ENCODE results near the gene HDAC11. TPM values are rescaled to one million over a fixed set of nuclear protein-coding genes. Genes with fewer than 3 reads are reported as not detected.

The HDAC11 gene
- total RNA-seq, 1 experiment from 2014 or later, result 12.0 TPM

DNA sequence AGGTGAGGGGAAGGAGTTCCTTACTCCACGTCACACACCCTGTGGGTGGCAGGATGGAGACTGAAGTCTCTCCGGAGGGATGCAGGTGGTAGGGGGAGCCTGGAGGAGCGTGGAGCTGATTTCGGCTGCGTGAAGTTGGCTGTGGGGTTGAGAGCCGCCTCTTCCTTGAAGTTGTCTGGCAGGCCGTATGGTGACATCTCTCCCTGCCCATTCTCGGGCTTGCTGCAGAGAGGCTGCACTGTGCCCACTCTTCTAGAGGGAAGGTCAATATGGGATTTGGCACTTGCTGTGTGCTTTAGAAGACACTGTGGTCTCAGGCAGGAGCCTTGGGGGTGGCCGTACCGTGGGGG lies 55.4 kb downstream of the HDAC11 start (continued):
- TF ChIP-seq, protein P1, sequence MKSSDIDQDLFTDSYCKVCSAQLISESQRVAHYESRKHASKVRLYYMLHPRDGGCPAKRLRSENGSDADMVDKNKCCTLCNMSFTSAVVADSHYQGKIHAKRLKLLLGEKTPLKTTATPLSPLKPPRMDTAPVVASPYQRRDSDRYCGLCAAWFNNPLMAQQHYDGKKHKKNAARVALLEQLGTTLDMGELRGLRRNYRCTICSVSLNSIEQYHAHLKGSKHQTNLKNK (CRISPR knock-in tag; IDR thresholded peaks at IDR 0.05), result no peak
- TF ChIP-seq NFATC4 (CRISPR knock-in tag; IDR thresholded peaks at IDR 0.05), result no peak
- TF ChIP-seq, protein P2, sequence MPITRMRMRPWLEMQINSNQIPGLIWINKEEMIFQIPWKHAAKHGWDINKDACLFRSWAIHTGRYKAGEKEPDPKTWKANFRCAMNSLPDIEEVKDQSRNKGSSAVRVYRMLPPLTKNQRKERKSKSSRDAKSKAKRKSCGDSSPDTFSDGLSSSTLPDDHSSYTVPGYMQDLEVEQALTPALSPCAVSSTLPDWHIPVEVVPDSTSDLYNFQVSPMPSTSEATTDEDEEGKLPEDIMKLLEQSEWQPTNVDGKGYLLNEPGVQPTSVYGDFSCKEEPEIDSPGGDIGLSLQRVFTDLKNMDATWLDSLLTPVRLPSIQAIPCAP (CRISPR knock-in tag; IDR thresholded peaks at IDR 0.05), result no peak

DNA sequence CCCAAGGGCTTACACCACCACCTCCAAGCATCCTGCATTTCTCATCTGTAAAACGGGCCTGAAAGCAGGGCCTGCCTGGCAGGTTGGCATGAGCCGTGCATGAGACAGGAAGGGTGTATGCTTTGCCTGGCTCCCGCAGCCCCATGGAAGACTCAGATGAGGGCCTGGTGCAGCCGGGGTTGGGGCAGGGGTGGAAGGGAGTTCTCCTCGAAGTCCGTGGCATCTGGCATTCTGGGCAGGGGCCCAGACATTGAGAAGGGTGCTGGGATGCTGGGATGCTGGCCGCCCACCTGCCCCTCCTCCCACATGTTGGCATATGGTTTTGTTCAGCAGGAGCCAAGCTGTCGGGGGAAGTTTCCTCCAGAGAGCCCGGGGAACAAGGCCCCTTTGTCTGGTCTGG lies 55.8 kb downstream of the HDAC11 start:
- ChIA-PET POLR2A (no interaction called here), CTCF (interaction anchor here (1.0 to 1.4 kb wide), 4 partner anchors 8 to 112 kb away, joined by 3 to 10 read pairs (median 6); no protein-coding TSS in a partner anchor)
- Mint-ChIP-seq H3K9me3 (peaks cover 8% of the 10 kb centered on the region), H3K4me1 (peaks cover 16% of the 10 kb centered on the region), H3K27ac (no peak overlapping the region), H3K36me3 (no peaks in the 10 kb centered on the region), H3K27me3 (ENCODE audit: low read depth) (no peaks in the 10 kb centered on the region; the same call in 1 of the 2 replicates), H3K4me3 (no peak overlapping the region)
- ATAC-seq, result no peak
- TF ChIP-seq, protein P3, sequence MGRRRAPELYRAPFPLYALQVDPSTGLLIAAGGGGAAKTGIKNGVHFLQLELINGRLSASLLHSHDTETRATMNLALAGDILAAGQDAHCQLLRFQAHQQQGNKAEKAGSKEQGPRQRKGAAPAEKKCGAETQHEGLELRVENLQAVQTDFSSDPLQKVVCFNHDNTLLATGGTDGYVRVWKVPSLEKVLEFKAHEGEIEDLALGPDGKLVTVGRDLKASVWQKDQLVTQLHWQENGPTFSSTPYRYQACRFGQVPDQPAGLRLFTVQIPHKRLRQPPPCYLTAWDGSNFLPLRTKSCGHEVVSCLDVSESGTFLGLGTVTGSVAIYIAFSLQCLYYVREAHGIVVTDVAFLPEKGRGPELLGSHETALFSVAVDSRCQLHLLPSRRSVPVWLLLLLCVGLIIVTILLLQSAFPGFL (CRISPR knock-in tag; IDR thresholded peaks at IDR 0.05; ENCODE audit: borderline replicate concordance), result no peak
- TF ChIP-seq KAT7 (CRISPR knock-in tag; IDR thresholded peaks at IDR 0.05; ENCODE audit: borderline replicate concordance), result no peak
- TF ChIP-seq OVOL2 (CRISPR knock-in tag; IDR thresholded peaks at IDR 0.05; ENCODE audit: borderline replicate concordance), result no peak
- TF ChIP-seq ZNF423 (CRISPR knock-in tag; IDR thresholded peaks at IDR 0.05), result no peak
- TF ChIP-seq, protein P4, sequence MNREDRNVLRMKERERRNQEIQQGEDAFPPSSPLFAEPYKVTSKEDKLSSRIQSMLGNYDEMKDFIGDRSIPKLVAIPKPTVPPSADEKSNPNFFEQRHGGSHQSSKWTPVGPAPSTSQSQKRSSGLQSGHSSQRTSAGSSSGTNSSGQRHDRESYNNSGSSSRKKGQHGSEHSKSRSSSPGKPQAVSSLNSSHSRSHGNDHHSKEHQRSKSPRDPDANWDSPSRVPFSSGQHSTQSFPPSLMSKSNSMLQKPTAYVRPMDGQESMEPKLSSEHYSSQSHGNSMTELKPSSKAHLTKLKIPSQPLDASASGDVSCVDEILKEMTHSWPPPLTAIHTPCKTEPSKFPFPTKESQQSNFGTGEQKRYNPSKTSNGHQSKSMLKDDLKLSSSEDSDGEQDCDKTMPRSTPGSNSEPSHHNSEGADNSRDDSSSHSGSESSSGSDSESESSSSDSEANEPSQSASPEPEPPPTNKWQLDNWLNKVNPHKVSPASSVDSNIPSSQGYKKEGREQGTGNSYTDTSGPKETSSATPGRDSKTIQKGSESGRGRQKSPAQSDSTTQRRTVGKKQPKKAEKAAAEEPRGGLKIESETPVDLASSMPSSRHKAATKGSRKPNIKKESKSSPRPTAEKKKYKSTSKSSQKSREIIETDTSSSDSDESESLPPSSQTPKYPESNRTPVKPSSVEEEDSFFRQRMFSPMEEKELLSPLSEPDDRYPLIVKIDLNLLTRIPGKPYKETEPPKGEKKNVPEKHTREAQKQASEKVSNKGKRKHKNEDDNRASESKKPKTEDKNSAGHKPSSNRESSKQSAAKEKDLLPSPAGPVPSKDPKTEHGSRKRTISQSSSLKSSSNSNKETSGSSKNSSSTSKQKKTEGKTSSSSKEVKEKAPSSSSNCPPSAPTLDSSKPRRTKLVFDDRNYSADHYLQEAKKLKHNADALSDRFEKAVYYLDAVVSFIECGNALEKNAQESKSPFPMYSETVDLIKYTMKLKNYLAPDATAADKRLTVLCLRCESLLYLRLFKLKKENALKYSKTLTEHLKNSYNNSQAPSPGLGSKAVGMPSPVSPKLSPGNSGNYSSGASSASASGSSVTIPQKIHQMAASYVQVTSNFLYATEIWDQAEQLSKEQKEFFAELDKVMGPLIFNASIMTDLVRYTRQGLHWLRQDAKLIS (CRISPR knock-in tag; IDR thresholded peaks at IDR 0.05; ENCODE audit: borderline replicate concordance), result no peak
- TF ChIP-seq, protein P5, sequence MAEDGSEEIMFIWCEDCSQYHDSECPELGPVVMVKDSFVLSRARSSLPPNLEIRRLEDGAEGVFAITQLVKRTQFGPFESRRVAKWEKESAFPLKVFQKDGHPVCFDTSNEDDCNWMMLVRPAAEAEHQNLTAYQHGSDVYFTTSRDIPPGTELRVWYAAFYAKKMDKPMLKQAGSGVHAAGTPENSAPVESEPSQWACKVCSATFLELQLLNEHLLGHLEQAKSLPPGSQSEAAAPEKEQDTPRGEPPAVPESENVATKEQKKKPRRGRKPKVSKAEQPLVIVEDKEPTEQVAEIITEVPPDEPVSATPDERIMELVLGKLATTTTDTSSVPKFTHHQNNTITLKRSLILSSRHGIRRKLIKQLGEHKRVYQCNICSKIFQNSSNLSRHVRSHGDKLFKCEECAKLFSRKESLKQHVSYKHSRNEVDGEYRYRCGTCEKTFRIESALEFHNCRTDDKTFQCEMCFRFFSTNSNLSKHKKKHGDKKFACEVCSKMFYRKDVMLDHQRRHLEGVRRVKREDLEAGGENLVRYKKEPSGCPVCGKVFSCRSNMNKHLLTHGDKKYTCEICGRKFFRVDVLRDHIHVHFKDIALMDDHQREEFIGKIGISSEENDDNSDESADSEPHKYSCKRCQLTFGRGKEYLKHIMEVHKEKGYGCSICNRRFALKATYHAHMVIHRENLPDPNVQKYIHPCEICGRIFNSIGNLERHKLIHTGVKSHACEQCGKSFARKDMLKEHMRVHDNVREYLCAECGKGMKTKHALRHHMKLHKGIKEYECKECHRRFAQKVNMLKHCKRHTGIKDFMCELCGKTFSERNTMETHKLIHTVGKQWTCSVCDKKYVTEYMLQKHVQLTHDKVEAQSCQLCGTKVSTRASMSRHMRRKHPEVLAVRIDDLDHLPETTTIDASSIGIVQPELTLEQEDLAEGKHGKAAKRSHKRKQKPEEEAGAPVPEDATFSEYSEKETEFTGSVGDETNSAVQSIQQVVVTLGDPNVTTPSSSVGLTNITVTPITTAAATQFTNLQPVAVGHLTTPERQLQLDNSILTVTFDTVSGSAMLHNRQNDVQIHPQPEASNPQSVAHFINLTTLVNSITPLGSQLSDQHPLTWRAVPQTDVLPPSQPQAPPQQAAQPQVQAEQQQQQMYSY (CRISPR knock-in tag; IDR thresholded peaks at IDR 0.05), result no peak
- TF ChIP-seq CREM (CRISPR knock-in tag; IDR thresholded peaks at IDR 0.05), result no peak
- TF ChIP-seq MXD4 (CRISPR knock-in tag; IDR thresholded peaks at IDR 0.05; ENCODE audit: borderline replicate concordance), result no peak
- TF ChIP-seq, protein P6, sequence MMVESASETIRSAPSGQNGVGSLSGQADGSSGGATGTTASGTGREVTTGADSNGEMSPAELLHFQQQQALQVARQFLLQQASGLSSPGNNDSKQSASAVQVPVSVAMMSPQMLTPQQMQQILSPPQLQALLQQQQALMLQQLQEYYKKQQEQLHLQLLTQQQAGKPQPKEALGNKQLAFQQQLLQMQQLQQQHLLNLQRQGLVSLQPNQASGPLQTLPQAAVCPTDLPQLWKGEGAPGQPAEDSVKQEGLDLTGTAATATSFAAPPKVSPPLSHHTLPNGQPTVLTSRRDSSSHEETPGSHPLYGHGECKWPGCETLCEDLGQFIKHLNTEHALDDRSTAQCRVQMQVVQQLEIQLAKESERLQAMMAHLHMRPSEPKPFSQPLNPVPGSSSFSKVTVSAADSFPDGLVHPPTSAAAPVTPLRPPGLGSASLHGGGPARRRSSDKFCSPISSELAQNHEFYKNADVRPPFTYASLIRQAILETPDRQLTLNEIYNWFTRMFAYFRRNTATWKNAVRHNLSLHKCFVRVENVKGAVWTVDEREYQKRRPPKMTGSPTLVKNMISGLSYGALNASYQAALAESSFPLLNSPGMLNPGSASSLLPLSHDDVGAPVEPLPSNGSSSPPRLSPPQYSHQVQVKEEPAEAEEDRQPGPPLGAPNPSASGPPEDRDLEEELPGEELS (CRISPR knock-in tag; IDR thresholded peaks at IDR 0.05), result no peak
- no peak for TF ChIP-seq CREB1 (CRISPR knock-in tag; IDR thresholded peaks at IDR 0.05)
- TF ChIP-seq, protein P2 (CRISPR knock-in tag; IDR thresholded peaks at IDR 0.05), result no peak
- no peak for TF ChIP-seq GTF2I (CRISPR knock-in tag; conservative IDR thresholded peaks at IDR 0.05)
- TF ChIP-seq, protein P7, sequence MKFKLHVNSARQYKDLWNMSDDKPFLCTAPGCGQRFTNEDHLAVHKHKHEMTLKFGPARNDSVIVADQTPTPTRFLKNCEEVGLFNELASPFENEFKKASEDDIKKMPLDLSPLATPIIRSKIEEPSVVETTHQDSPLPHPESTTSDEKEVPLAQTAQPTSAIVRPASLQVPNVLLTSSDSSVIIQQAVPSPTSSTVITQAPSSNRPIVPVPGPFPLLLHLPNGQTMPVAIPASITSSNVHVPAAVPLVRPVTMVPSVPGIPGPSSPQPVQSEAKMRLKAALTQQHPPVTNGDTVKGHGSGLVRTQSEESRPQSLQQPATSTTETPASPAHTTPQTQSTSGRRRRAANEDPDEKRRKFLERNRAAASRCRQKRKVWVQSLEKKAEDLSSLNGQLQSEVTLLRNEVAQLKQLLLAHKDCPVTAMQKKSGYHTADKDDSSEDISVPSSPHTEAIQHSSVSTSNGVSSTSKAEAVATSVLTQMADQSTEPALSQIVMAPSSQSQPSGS (CRISPR knock-in tag; IDR thresholded peaks at IDR 0.05; ENCODE audit: borderline replicate concordance, low read depth), result no peak
- DNase-seq (ENCODE audit: low spot score), result no peak
